Skeletal muscle tissue (tissue), 4 donors: Measurements from ENCODE around the gene MEGF9. TPM values are rescaled to one million over a fixed set of nuclear protein-coding genes. Genes with fewer than 3 reads are reported as not detected.

Experiments used
- H3K27ac ChIP-seq: one replicate; pipeline ENCODE4 v1.7.0; 2013; ENCODE audit warnings: mild to moderate bottlenecking, low read depth, low read length, inconsistent platforms
- H3K27me3 ChIP-seq, 3 donors: one replicate each; pipeline ENCODE4 v1.7.0; 2013; ENCODE audit warnings: low read length in 3 of 3; ENCODE audit not compliant: control insufficient read depth in 3 of 3, insufficient read depth in 3 of 3
- H3K36me3 ChIP-seq, 3 donors: one replicate each; pipeline ENCODE4 v1.7.0; 2013; ENCODE audit warnings: low read length in 3 of 3; ENCODE audit not compliant: control insufficient read depth in 3 of 3, insufficient read depth in 3 of 3
- H3K4me1 ChIP-seq, 3 donors: one replicate each; pipeline ENCODE4 v1.7.0; 2013; ENCODE audit warnings: low read length in 3 of 3, mild to moderate bottlenecking in 3 of 3; ENCODE audit not compliant: control insufficient read depth in 3 of 3, insufficient read depth in 3 of 3
- H3K4me3 ChIP-seq, 3 donors: one replicate each; pipeline ENCODE4 v1.7.0; 2013; ENCODE audit warnings: low read length in 3 of 3
- H3K9ac ChIP-seq, 3 donors: one replicate each; pipeline ENCODE4 v1.7.0; 2013; ENCODE audit warnings: low read length in 3 of 3, mild to moderate bottlenecking in 3 of 3, moderate library complexity in 2 of 3, low read depth in 1 of 3
- H3K9me3 ChIP-seq, 3 donors: one replicate each; pipeline ENCODE4 v1.7.0; 2013; ENCODE audit warnings: low read length in 3 of 3; ENCODE audit not compliant: control insufficient read depth in 3 of 3
- total RNA-seq: library from RNA; depleted of rRNA; stranded (reverse); fragments of >200 nt; gene quantifications from one replicate; pipeline ENCODE4 v1.2.3, GENCODE V29; 2014
- donor health status: Osteomylitis.

Gene MEGF9
- total RNA-seq, 1 donor from 2014 or later = 6.8 TPM

DNA sequence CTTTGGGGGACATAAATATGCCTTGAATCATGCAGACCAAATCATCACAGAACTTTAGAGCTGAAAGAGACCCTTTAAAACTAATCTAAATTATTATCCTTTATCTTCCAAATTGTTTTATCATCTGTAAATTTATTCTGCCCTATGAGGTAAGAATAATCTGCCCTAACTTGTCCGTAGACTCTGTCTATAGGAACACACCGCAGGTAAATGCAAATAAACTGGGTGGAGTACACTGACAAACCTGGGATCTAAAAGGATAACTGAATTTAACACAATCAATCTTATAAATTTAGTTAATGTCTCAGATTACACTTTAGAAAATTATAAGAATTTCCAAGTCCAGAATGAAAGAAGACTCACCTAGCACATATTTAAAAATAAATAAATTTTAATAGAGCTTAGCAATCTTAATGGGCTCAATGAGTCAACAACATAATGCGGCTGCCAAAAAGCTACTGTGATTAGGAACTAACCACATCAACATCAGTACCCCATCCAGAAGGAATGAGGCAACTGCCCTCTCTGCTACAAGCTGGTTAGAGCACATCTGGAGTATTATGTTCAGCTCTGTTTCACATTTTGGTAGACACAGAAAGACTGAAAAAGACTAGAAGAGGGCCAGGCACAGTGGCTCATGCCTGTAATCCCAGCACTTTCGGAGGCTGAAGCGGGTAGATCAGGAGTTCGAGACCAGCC lies 5.6 kb downstream of the MEGF9 start:
- peaks cover 13 to 27% (median 14%) of the 10 kb centered on the region in 3 donors for H3K4me1 ChIP-seq
- no peak overlapping the region for H3K27ac ChIP-seq

DNA sequence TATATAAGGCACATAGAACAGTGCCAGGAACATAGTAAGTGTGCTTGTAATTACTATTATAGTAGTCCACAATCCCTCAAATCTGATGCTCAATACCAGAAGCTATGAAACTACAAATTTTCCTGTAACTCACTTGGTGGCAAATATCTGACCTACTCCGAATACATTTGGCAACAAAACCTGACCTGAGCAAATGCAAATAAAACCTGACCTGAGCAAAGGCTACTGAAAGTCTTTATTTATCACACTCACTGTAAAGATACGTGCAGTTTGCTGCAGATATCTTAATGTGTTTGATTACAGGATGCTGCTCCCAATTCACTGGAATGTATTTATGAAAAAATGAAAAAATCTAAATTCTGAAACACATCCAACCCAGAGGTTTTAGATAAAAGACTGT lies 7.1 kb downstream of the MEGF9 start:
- H3K4me1 ChIP-seq = peaks cover 0 to 16% (median 5%) of the 10 kb centered on the region in 3 donors
- H3K36me3 ChIP-seq = no peaks in the 10 kb centered on the region
- no peak overlapping the region for H3K4me3 ChIP-seq
- H3K9ac ChIP-seq = no peak overlapping the region
- no peaks in the 10 kb centered on the region for H3K27me3 ChIP-seq
- H3K27ac ChIP-seq = no peak overlapping the region
- no peaks in the 10 kb centered on the region for H3K9me3 ChIP-seq

More for the DNA sequence above, 5.6 kb downstream of the MEGF9 start:
- Histone ChIP-seq H3K36me3 (no peaks in the 10 kb centered on the region), H3K9ac (no peak overlapping the region), H3K27me3 (no peaks in the 10 kb centered on the region), H3K4me3 (no peak overlapping the region), H3K9me3 (no peaks in the 10 kb centered on the region)

GRCh38 chr9:120705174-120705573 lies 9.1 kb downstream of the MEGF9 start:
- H3K9ac ChIP-seq = no peak overlapping the region
- no peaks in the 10 kb centered on the region for H3K27me3 ChIP-seq
- H3K36me3 ChIP-seq = no peaks in the 10 kb centered on the region
- no peak overlapping the region for H3K27ac ChIP-seq
- H3K9me3 ChIP-seq = no peaks in the 10 kb centered on the region
- peaks cover 0 to 4% (median 4%) of the 10 kb centered on the region in 3 donors for H3K4me1 ChIP-seq
- no peak overlapping the region for H3K4me3 ChIP-seq

DNA sequence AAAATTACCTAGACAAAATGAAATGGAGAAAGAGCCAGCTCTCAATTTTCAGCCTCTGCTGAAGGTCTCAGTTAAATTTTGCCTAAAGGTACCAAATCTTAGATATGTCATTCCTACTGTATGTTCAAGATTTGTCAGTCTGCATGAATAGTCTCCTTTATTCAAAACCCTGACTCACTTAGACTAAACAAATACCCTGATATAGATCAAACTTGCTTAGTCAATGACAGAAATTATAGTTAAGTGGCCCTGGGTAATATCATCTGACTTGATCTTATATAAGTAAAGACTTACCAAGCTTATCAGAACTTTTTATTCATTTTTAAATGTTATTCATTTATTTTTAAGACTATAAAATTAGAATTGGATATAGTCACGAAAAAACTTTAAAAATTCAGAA lies 12.2 kb downstream of the MEGF9 start:
- no peaks in the 10 kb centered on the region for H3K36me3 ChIP-seq
- H3K27me3 ChIP-seq = no peaks in the 10 kb centered on the region
- H3K9ac ChIP-seq = no peak overlapping the region
- H3K27ac ChIP-seq = no peak overlapping the region
- H3K4me3 ChIP-seq = no peak overlapping the region
- no peaks in the 10 kb centered on the region for H3K9me3 ChIP-seq
- H3K4me1 ChIP-seq = no peaks in the 10 kb centered on the region

- Histone ChIP-seq H3K4me1 (no peaks in the 10 kb centered on the region), H3K9me3 (no peaks in the 10 kb centered on the region), H3K36me3 (no peaks in the 10 kb centered on the region), H3K9ac (no peak overlapping the region), H3K27ac (no peak overlapping the region), H3K4me3 (no peak overlapping the region), H3K27me3 (no peaks in the 10 kb centered on the region)
Observed at GRCh38 chr9:120701248-120701647, 13.0 kb downstream of the MEGF9 start.

DNA sequence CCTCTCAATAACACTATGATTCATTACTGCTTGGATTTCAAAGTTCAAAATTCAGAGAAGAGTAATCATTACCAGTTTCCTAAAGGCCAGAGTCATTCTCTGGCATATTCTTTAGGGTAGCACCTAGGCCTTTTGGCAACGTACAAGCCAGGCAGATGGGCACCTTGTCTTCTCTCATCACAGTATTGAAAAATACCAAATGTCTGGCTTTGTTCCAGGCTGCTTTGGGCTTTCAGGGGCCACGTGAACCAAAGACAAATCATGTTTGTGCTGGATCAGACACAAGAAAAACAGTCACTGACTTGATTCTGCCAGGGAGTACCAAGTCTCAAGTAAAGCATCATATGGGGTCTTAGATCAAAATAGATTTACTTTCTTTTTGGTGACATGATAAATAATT lies 15.5 kb downstream of the MEGF9 start:
- Histone ChIP-seq H3K9me3 (no peaks in the 10 kb centered on the region), H3K27ac (no peak overlapping the region), H3K4me3 (no peak overlapping the region), H3K4me1 (no peaks in the 10 kb centered on the region), H3K9ac (no peak overlapping the region), H3K36me3 (no peaks in the 10 kb centered on the region), H3K27me3 (no peaks in the 10 kb centered on the region)

DNA sequence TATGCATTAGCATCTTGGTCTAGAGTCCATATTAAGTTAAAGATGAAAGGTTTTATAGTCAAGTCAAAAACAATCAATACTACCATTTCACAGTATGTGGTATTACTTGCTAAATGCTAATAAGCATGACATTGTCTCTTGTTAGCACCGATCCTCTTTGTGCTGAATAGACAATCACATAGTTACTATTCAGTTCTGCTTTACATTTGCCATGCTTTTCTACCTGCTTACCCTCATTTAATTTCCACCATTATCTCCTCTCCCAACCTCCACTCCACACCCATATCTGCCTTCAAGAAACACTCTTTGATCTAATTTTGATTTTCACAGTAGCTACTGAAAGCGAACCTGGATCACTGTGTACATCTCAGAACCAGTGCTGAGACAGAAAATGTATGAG lies 16.8 kb downstream of the MEGF9 start:
- Histone ChIP-seq H3K36me3 (no peaks in the 10 kb centered on the region), H3K27me3 (no peaks in the 10 kb centered on the region), H3K9me3 (no peaks in the 10 kb centered on the region), H3K9ac (no peak overlapping the region), H3K4me1 (no peaks in the 10 kb centered on the region), H3K27ac (no peak overlapping the region), H3K4me3 (no peak overlapping the region)

DNA sequence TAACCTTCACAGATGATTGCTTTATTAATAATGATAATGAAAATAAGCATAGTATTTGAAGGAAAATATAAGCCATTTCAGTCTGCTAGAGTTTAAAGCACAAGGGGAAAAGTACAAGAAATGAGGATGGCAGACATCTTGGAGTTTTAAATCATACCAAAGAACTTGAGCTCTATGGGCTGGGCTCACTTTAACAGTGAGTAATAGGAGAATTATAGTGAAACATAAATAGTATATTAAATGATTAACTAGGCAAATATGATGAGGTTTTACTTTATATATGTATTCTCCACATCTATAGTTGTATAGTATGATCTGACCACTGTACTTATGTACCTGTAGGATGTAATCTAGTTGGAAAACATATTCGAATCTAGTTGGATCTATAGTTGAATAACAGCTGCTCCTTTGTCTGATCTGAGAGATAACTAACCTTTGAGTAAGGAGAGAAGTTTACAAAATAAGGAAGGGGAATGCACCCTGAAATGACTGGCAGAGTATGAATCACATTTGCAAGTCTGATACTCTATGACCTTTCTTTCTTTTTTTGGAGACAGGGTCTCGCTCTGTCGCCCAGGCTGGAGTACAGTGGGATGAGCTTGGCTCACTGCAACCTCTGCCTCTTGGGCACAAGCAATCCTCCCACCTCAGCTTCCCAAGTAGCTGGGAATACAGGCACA lies 17.6 kb downstream of the MEGF9 start:
- Histone ChIP-seq H3K4me3 (no peak overlapping the region), H3K27me3 (no peaks in the 10 kb centered on the region), H3K36me3 (no peaks in the 10 kb centered on the region), H3K9me3 (no peaks in the 10 kb centered on the region), H3K4me1 (no peaks in the 10 kb centered on the region), H3K27ac (no peak overlapping the region), H3K9ac (no peak overlapping the region)

DNA sequence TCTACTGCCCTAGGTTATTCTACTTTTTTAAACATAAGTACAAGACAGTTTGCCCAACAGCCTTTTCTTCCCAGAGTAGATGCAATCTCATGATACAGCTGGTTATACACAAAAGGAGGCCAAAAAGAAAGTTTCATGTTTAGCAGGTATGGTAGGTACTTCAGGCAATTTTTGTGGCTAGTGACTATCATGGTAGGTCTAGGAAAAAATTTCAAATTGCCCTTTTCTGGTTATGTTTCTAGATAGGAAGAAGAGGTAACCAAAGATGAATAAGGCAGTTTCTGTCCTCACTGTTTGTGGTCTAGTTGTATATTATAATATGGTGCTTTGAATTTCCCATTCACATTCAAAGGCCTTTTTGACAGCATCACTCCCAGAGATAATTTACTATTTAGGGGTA lies 19.7 kb downstream of the MEGF9 start:
- H3K36me3 ChIP-seq = no peaks in the 10 kb centered on the region
- no peak overlapping the region for H3K9ac ChIP-seq
- H3K9me3 ChIP-seq = no peaks in the 10 kb centered on the region
- no peaks in the 10 kb centered on the region for H3K4me1 ChIP-seq
- no peak overlapping the region for H3K27ac ChIP-seq
- no peaks in the 10 kb centered on the region for H3K27me3 ChIP-seq
- H3K4me3 ChIP-seq = no peak overlapping the region

DNA sequence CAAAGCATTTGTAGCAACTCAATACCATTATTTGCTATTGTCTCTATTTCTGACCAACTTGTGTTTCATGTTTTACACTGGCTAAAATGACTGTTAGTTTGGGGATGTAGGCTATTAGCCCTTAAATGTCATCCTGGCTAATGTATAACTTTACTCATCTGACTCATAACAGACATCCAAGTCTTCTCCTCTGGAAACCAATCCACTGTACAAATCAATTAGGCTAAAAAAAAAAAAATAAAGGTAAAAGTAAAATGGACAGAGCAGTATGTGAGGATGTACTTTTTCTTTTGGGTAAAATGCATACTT lies 20.6 kb downstream of the MEGF9 start:
- H3K4me3 ChIP-seq = no peak overlapping the region
- no peaks in the 10 kb centered on the region for H3K9me3 ChIP-seq
- no peaks in the 10 kb centered on the region for H3K4me1 ChIP-seq
- no peak overlapping the region for H3K9ac ChIP-seq
- no peak overlapping the region for H3K27ac ChIP-seq
- no peaks in the 10 kb centered on the region for H3K36me3 ChIP-seq
- H3K27me3 ChIP-seq = no peaks in the 10 kb centered on the region
